GM19395 (cell line): ENCODE results near the gene NAPB.
"Not testable (repeated sequence)": the region's sequence is repeated elsewhere in the genome, so short reads cannot be mapped to it uniquely, and the experiment has no call there.

Source experiments
- ATAC-seq: cut with Tn5 transposase; IDR thresholded peaks from one replicate; pipeline ENCODE4 v1.9.1; 2021; ENCODE audit warnings: mild to moderate bottlenecking, moderate library complexity; ENCODE audit not compliant: unreplicated experiment

NAPB gene

GRCh38 chr20:23420943-23421931, at the start of gene NAPB:
Gene NAPB (minus strand): TSS chr20:23421488. CDS start chr20:23421402, 86 bp downstream.
- peak; percentile 95 for ATAC-seq

- not testable (repeated sequence) for ATAC-seq
Measured at GRCh38 chr20:23466961-23467360, 45.7 kb upstream of the NAPB start.

DNA sequence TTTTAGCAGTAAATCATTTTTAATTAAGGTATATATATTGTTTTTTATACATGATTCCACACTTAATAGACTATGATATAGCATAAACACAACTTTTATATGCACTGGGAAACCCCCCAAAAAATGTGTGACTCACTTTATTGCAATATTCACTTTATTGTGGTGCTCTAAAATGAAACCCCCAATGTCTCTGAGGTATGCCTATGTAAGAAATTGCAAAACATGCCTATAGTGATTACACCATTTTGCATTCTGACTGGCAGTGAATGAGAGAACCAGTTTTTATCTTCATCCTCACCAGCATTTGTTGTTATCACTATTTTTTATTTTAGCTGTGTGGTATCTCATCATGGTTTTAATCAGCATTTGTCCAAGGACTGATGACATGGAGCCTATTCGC, 39.9 kb upstream of the NAPB start:
- no peak for ATAC-seq

DNA sequence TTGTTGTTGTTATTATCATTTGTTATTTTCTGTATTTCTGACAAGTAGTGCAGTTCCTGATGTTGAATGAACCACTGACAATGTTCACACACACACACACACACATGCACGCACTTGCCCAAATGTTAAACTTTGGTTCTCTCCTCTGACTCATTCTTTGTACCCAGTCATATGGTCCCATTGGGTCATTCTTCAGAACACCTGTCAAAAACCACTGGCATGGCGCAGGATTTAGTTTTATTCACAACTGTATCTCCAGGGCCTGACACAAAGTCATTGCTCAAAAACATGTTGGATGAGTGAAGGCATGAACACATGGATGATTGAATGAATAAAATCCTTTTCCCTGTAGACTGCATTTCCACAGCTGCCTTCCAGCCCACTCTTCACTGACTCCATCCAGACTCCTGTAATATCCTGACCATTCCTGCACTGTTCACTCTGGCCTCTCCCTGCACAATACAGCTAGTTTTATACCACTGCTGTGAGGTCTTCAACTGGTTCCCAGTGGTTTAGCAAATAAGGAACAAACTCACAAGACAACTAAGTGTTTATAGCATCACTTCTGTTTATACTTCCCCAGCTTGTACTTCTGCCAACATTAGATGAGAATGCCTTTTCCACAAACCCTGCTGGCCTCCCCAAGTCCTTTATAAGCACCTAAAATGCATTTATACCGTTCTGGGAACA, 38.3 kb upstream of the NAPB start:
- no peak for ATAC-seq

- ATAC-seq = no peak
Measured at GRCh38 chr20:23456873-23457272, 35.6 kb upstream of the NAPB start.

GRCh38 chr20:23456409-23456808, 35.1 kb upstream of the NAPB start:
- no peak for ATAC-seq

DNA sequence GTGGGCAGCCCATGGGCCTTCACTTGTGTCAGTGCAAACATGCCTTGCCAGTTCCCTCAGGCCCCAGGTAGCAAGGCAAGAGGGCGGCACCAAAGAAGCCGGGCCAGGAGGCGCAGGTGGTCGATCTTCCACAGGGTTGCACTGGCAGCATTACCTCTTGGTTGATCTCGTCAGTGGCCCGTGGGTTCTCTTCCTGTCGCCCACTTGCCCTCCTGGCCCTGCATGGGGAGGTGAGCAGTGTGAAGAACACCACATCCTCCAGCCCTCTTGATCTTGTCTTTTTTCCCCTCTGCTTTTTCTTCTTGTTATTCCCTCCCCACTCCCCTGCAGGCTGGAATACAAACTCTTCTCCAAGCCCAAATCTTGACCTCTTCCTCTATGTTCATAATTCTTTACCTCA, 34.4 kb upstream of the NAPB start:
- ATAC-seq = no peak

DNA sequence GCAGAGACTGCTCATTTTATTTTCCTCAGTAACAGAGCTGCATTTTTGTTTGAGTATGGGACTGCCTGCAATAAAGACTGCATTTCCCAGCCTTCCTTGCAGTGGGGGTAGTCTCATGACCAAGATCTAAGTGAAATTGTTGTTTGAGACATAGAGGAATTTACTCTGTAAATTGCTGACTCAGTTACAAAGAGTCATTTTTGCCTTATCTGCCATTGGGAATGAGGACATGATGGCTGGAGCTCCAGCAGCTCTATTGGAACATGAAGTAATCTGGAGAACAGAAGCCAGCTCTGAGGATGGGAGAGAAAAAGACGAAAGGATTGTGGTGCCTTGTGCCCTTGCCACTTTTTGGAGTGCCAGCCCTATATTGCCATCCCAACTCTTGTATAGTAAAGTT, 33.5 kb upstream of the NAPB start:
- ATAC-seq = no peak

DNA sequence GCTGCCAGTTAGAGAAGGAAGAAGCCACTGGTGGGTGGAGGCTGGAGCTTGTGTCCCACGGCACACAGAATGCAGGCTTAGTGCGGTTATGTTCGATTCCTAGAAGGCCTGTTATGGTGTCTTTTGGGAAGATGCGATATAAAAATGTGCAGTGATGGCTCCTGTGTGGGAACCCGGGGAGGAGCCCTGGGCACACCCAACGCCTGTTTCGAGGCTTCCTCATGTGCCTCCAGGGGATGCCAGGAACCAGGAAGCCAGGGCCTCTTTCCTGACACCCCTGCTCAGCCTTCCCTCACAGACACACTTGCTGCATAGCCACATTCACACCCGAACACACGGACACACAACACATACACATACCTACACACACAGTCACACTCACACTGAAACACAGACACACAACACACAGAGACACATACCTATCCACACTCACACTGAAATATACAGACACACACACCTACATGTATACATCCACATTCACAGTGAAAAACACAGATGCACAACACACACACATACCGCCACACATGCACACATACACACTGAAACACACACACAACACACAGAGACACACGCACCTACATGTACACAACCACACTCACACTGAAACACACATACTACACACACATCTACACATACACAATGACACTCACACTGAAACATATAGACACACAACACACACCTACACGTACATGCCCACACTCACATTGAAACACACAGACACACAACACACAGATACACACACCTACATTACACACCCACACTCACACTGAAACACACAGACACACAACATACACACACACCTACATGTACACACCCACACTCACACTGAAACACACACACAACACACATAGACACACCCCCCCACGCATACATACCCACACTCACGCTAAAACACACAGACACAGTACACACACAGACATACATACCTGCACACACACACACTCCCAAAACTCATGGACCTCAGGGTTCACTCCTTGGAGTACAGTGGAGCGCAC, 32.6 kb upstream of the NAPB start:
- no peak for ATAC-seq

GRCh38 chr20:23452776-23453175, 31.5 kb upstream of the NAPB start, which contains the start of gene CST11:
Gene CST11 (minus strand): TSS chr20:23452876. CDS start chr20:23452811, 65 bp downstream.
- no peak for ATAC-seq

DNA sequence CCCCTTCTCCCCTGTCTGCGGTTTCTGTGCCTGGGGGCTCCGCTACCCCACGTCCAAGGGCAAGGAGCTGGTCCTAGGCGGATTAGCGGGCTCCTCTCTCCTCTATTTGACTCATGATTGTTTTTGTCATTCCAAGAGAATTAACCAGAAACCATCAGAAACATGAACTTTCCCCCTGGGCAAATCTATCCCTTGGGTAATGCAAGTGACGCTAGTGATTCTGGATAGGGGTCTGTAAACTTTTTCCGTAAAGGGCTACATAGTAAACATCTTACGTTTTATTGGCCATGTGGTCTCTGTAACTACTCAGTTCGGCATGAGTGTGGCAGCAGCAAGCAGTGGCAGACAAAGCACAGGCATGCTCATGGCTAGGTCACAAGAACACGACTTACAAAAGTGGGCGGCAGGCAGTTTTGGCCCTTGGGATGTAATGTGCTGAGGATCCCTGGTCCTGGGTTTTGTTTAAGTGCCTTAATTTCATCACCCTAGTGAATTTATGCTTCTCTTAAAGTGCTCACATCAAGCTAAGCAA, 30.7 kb upstream of the NAPB start:
- ATAC-seq = no peak

GRCh38 chr20:23450877-23451276, 29.6 kb upstream of the NAPB start:
- no peak for ATAC-seq

DNA sequence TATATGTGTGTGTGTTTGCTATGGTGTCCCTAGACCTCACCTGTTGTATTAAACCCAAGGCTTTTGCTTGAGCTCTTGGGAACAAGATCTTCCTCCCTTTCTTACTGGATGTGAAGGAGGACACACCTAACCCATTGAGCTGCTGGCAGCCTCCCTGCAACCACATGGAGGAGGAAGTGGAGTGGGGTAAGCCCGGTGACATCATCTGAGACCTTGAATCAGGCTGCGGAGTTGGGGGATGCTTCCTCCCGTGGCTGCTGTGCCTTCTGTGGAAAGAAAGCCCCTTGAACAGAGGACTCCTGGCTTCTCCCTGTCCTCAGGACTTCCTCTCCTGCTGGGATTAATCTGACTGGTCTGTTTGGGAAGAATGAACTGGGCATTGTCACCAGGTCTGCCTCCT, 28.1 kb upstream of the NAPB start:
- no peak for ATAC-seq

DNA sequence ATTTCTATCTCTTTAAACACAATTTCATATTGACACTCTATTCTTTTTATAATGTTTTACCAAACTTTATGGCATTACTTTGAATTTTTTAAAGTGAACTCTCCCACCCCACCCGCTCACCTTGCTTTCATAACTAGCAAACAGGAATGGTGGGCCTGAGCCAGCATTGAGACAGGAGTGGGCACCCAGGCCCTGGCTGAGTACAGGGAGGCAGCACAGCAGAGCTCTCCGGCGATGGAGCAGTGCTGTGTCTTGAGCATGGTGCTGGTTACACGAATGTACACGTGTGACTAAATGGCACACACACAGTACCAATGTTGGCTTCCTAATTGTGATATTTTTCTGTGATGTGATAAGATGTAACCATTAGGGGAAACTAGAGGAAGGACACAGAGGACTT, 26.9 kb upstream of the NAPB start:
- ATAC-seq = no peak

DNA sequence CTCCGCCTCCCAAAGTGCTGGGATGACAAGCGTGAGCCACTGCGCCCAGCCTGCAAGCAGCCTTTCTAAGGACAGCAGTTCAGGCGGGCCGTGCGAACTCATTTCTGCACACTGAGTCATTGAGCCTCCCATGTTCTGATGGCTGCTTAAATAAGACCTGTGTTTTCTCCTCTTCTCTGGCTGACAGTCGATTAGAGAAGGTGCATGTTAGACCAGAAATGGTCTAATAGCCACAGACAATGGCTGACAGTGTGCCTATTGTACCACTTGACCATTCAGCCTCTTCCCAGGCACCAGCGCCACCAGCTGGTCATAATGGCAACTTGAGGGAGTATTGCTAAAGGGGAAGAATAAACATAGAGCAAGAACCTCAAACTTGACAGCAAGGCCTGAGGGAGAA, 25.2 kb upstream of the NAPB start:
- ATAC-seq = peak; percentile 51

- no peak for ATAC-seq
Measured at GRCh38 chr20:23445596-23446217, 24.4 kb upstream of the NAPB start.

- no peak for ATAC-seq
Measured at GRCh38 chr20:23444859-23445258, 23.6 kb upstream of the NAPB start.

GRCh38 chr20:23442436-23442835, 21.1 kb upstream of the NAPB start:
- ATAC-seq = no peak

DNA sequence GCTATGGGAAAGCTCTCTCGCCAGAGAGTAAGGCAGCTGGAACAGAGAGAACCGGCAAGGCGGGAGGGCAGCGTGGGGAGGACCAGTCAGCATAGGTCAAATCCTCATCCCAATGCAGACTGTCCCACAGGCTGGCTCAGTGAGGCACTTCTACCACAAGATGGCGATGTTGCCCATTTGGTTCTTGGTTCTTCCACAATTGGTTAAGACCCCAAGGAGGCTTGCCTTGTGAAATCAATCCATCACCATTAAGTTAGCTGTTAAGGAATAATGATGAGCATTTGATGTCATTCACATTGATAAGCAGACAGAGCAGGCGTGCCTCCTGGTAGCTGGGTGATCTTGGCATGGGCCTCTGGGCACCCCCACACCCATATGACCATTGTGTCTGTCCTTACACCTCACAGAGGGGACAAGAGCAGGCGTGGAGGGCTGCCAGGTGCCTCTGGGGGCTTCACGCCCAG, 20.6 kb upstream of the NAPB start:
- peak; percentile 84 for ATAC-seq

GRCh38 chr20:23440004-23440403, 18.7 kb upstream of the NAPB start:
- ATAC-seq = no peak
